DOHH2 (cell line): ENCODE measurements around the gene KIF16B.

Source experiments
- H3F3A ChIP-seq: fragments of 200-600 bp; sonication (generic), shearing (Covaris generic); 2 replicates; pipeline ENCODE4 v1.6.0; 2016; ENCODE audit warnings: antibody characterized with exemption, mild to moderate bottlenecking; ENCODE audit not compliant: control insufficient read depth, insufficient read depth
- H3K27ac ChIP-seq: fragments of 200-600 bp; sonication (generic); 2 replicates; pipeline ENCODE4 v1.5.1; 2014; ENCODE audit warnings: low read depth, mild to moderate bottlenecking, low read length, moderate library complexity
- H3K27me3 ChIP-seq: fragments of 200-600 bp; sonication (generic); 2 replicates; pipeline ENCODE4 v1.6.1; 2014; ENCODE audit warnings: mild to moderate bottlenecking, low read length, mixed read lengths; ENCODE audit not compliant: control insufficient read depth
- H3K36me3 ChIP-seq: fragments of 200-600 bp; sonication (generic); 2 replicates; pipeline ENCODE4 v1.6.1; 2014; ENCODE audit warnings: mild to moderate bottlenecking, low read length, moderate library complexity, mixed read lengths; ENCODE audit not compliant: control insufficient read depth
- H3K4me1 ChIP-seq: fragments of 200-600 bp; sonication (generic); 2 replicates; pipeline ENCODE4 v1.6.1; 2014; ENCODE audit warnings: mild to moderate bottlenecking, low read length, mixed read lengths; ENCODE audit not compliant: control insufficient read depth
- H3K4me2 ChIP-seq: fragments of 200-600 bp; sonication (generic); 2 replicates; pipeline ENCODE4 v1.6.0; 2014; ENCODE audit warnings: mild to moderate bottlenecking, low read length, moderate library complexity
- H3K4me3 ChIP-seq: fragments of 200-600 bp; sonication (generic); 2 replicates; pipeline ENCODE4 v1.5.1; 2014; ENCODE audit warnings: mild to moderate bottlenecking, low read length, mixed read lengths
- H3K79me2 ChIP-seq: fragments of 200-600 bp; sonication (generic); 2 replicates; pipeline ENCODE4 v1.6.1; 2014; ENCODE audit warnings: mild to moderate bottlenecking, low read length, mixed read lengths; ENCODE audit not compliant: control insufficient read depth
- H3K9me2 ChIP-seq: fragments of 200-600 bp; sonication (generic); replicated peaks from 2 replicates; pipeline ENCODE4 v1.6.1; 2014; ENCODE audit warnings: mild to moderate bottlenecking, low read length, mixed read lengths; ENCODE audit not compliant: control insufficient read depth
- H3K9me3 ChIP-seq: fragments of 200-600 bp; sonication (generic); 2 replicates; pipeline ENCODE4 v1.6.1; 2014; ENCODE audit warnings: antibody characterized with exemption, low read length, mixed read lengths; ENCODE audit not compliant: control insufficient read depth, insufficient read depth
- H4K20me1 ChIP-seq: fragments of 200-600 bp; sonication (generic); 2 replicates; pipeline ENCODE4 v1.6.0; 2014; ENCODE audit warnings: low read depth, mild to moderate bottlenecking, antibody characterized with exemption, low read length, moderate library complexity; ENCODE audit not compliant: control insufficient read depth, insufficient read depth
- CTCF ChIP-seq: fragments of 200-600 bp; sonication (generic); IDR thresholded peaks from one replicate; pipeline ENCODE4 v1.5.1; 2014; ENCODE audit warnings: antibody characterized with exemption, mild to moderate bottlenecking, low read depth, low read length; ENCODE audit not compliant: poor library complexity, severe bottlenecking
- EZH2phosphoT487 ChIP-seq: fragments of 200-600 bp; sonication (generic); IDR thresholded peaks from 2 replicates; pipeline ENCODE4 v1.6.1; 2017; ENCODE audit warnings: borderline replicate concordance, mild to moderate bottlenecking, antibody characterized with exemption, low read length, moderate library complexity, mixed read lengths

KIF16B gene

GRCh38 chr20:16270314-16270931 lies 302.8 kb downstream of the KIF16B start:
- no peak overlapping the region for H3K27ac ChIP-seq
- no peak overlapping the region for H3K4me2 ChIP-seq
- H3K4me3 ChIP-seq = no peak overlapping the region
- H3K9me3 ChIP-seq = no peaks in the 10 kb centered on the region; the same call in 1 of the 2 replicates
- H4K20me1 ChIP-seq = no peaks in the 10 kb centered on the region
- H3K4me1 ChIP-seq = no peaks in the 10 kb centered on the region
- H3F3A ChIP-seq = no peaks in the 10 kb centered on the region
- TF ChIP-seq EZH2phosphoT487 (no peak), CTCF (no peak)
- H3K79me2 ChIP-seq = no peaks in the 10 kb centered on the region
- H3K27me3 ChIP-seq = no peaks in the 10 kb centered on the region
- H3K36me3 ChIP-seq = no peaks in the 10 kb centered on the region
- H3K9me2 ChIP-seq = no peaks in the 10 kb centered on the region

GRCh38 chr20:16267526-16267925 lies 305.7 kb downstream of the KIF16B start:
- Histone ChIP-seq H3K4me2 (no peak overlapping the region), H3K9me2 (no peaks in the 10 kb centered on the region), H3K4me1 (0 out of 2 replicates have a peak, but pooled peaks cover 3% of the 10 kb centered on the region), H3K27ac (no peak overlapping the region), H4K20me1 (no peaks in the 10 kb centered on the region), H3K27me3 (no peaks in the 10 kb centered on the region), H3K4me3 (no peak overlapping the region), H3K79me2 (no peaks in the 10 kb centered on the region), H3K9me3 (no peaks in the 10 kb centered on the region; the same call in 1 of the 2 replicates), H3K36me3 (no peaks in the 10 kb centered on the region), H3F3A (no peaks in the 10 kb centered on the region)
- TF ChIP-seq CTCF = no peak
- no peak for TF ChIP-seq EZH2phosphoT487

GRCh38 chr20:16265334-16265733 lies 307.9 kb downstream of the KIF16B start:
- TF ChIP-seq EZH2phosphoT487 = no peak
- no peak for TF ChIP-seq CTCF
- Histone ChIP-seq H3K27me3 (no peaks in the 10 kb centered on the region), H3K9me2 (no peaks in the 10 kb centered on the region), H3K4me1 (0 out of 2 replicates have a peak, but pooled peaks cover 3% of the 10 kb centered on the region), H4K20me1 (no peaks in the 10 kb centered on the region), H3K9me3 (no peaks in the 10 kb centered on the region; the same call in 1 of the 2 replicates), H3K4me2 (no peak overlapping the region), H3K36me3 (no peaks in the 10 kb centered on the region), H3K79me2 (no peaks in the 10 kb centered on the region), H3K27ac (no peak overlapping the region), H3K4me3 (no peak overlapping the region), H3F3A (no peaks in the 10 kb centered on the region)
